Gastroesophageal sphincter (tissue), 3 donors: Measurements from ENCODE around the gene RAD51B.

Experiments used
- CTCF ChIP-seq, 4 experiments: fragments of 200-600 bp in 2 of 4; fragments of 450-650 bp in 2 of 4; sonication (generic) in 1 of 4; IDR thresholded peaks; one replicate each; pipeline ENCODE4 v1.5.1; 2017 to 2019; ENCODE audit warnings: antibody characterized with exemption in 4 of 4, mild to moderate bottlenecking in 2 of 4, moderate library complexity in 2 of 4
- EP300 ChIP-seq: sonication (generic); formaldehyde crosslinking; IDR thresholded peaks from one replicate; pipeline ENCODE4 v1.6.1; 2017; ENCODE audit warnings: antibody characterized with exemption, mild to moderate bottlenecking

GRCh38 chr14:68506645-68507419 is 687.3 kb downstream of the RAD51B start:
- TF ChIP-seq CTCF (IDR thresholded peaks at IDR 0.05) (no peak), EP300 (no peak)
